HG03342 (cell line): ENCODE results near the gene RAB13.
A peak's percentile ranks its signal among the peaks of the same experiment; 100 is the strongest.

Experiments used
- ATAC-seq: cut with Tn5 transposase; IDR thresholded peaks from one replicate; pipeline ENCODE4 v1.9.1; 2021; ENCODE audit warnings: mild to moderate bottlenecking, moderate library complexity; ENCODE audit not compliant: unreplicated experiment

Gene RAB13

GRCh38 chr1:153978274-153978909 lies 7.7 kb downstream of the RAB13 start:
- ATAC-seq: no peak

- ATAC-seq: peak; percentile 68
Measured at GRCh38 chr1:153977250-153978240, 8.6 kb downstream of the RAB13 start, which contains the start of gene JTB. Gene JTB, minus strand, starts transcription at chr1:153977674. Its CDS starts 422 bp downstream, at chr1:153977252.

GRCh38 chr1:153976819-153977249 lies 9.3 kb downstream of the RAB13 start:
- no peak for ATAC-seq

- no peak for ATAC-seq
Measured at GRCh38 chr1:153973525-153973924, 12.6 kb downstream of the RAB13 start.

- ATAC-seq: no peak
Measured at GRCh38 chr1:153973071-153973470, 13.1 kb downstream of the RAB13 start.

GRCh38 chr1:153970346-153970745 lies 15.8 kb downstream of the RAB13 start:
- ATAC-seq: no peak

- ATAC-seq: no peak
Measured at GRCh38 chr1:153968972-153969371, 17.2 kb downstream of the RAB13 start.

GRCh38 chr1:153968408-153968807 lies 17.7 kb downstream of the RAB13 start:
- no peak for ATAC-seq

- ATAC-seq: no peak
Measured at GRCh38 chr1:153968000-153968363, 18.2 kb downstream of the RAB13 start.

- peak; percentile 81 for ATAC-seq
Measured at GRCh38 chr1:153967107-153967999, 18.8 kb downstream of the RAB13 start, which contains the start of gene CREB3L4. Gene CREB3L4, plus strand, starts transcription at chr1:153967902. Its CDS starts 624 bp downstream, at chr1:153968526.

GRCh38 chr1:153963850-153964331 lies 22.2 kb downstream of the RAB13 start:
- ATAC-seq: no peak

- peak; percentile 40 for ATAC-seq
Measured at GRCh38 chr1:153963030-153963849, 22.9 kb downstream of the RAB13 start, which contains the start of gene SLC39A1. Gene SLC39A1, minus strand, starts transcription at chr1:153963537. Its CDS starts 822 bp downstream, at chr1:153962715.

- no peak for ATAC-seq
Measured at GRCh38 chr1:153962088-153963029, 23.8 kb downstream of the RAB13 start.

GRCh38 chr1:153961421-153961820 lies 24.7 kb downstream of the RAB13 start:
- ATAC-seq: no peak

GRCh38 chr1:153960206-153960605 lies 25.9 kb downstream of the RAB13 start:
- no peak for ATAC-seq

GRCh38 chr1:153959454-153959853 lies 26.7 kb downstream of the RAB13 start:
- ATAC-seq: no peak

GRCh38 chr1:153958961-153959260 lies 27.2 kb downstream of the RAB13 start:
- ATAC-seq: no peak

- ATAC-seq: peak; percentile 73
Measured at GRCh38 chr1:153958111-153958960, 27.8 kb downstream of the RAB13 start, which contains the start of gene CRTC2. Gene CRTC2, minus strand, starts transcription at chr1:153958612. Its CDS starts 115 bp downstream, at chr1:153958497.
